Lower lobe of right lung (tissue), 2 donors: ENCODE results near the gene RNASE13. TPM values are rescaled to one million over a fixed set of nuclear protein-coding genes. Genes with fewer than 3 reads are reported as not detected.

ENCODE experiments used
- ATAC-seq, 2 donors: fragments of 200-7000 bp; cut with Tn5 transposase; one replicate each; pipeline ENCODE4 v1.9.1; 2020 to 2022; ENCODE audit warnings: mild to moderate bottlenecking in 2 of 2, moderate library complexity in 2 of 2
- DNase-seq: peaks from one replicate; pipeline ENCODE4 v3.0.0-alpha.2; 2020
- H3K27ac ChIP-seq: fragments of 200-600 bp; one replicate; pipeline ENCODE4 v1.8.0; 2022
- H3K27me3 ChIP-seq: fragments of 200-600 bp; one replicate; pipeline ENCODE4 v1.8.0; 2022; ENCODE audit warnings: low read depth
- H3K36me3 ChIP-seq: fragments of 200-600 bp; one replicate; pipeline ENCODE4 v1.8.0; 2022; ENCODE audit warnings: mild to moderate bottlenecking
- H3K4me1 ChIP-seq: fragments of 200-600 bp; one replicate; pipeline ENCODE4 v1.8.0; 2022
- H3K4me3 ChIP-seq: fragments of 200-600 bp; one replicate; pipeline ENCODE4 v1.8.0; 2022; ENCODE audit warnings: mild to moderate bottlenecking
- H3K9me3 ChIP-seq: fragments of 200-600 bp; one replicate; pipeline ENCODE4 v1.8.0; 2022
- CTCF ChIP-seq: fragments of 200-600 bp; IDR thresholded peaks from one replicate; pipeline ENCODE4 v1.8.0; 2022; ENCODE audit warnings: antibody characterized with exemption, mild to moderate bottlenecking
- intact Hi-C: fragments of 100-400 bp; cut with DNase I; formaldehyde crosslinking; loops from one replicate; pipeline ENCODE4 v1.11.0; 2022
- total RNA-seq: library from RNA; stranded (reverse); fragmentation: NEBNext Ultra II Directional; extraction: Animal tissue kit (Norgen Biotek cat#: 25700); gene quantifications from one replicate; pipeline ENCODE4 v1.2.1, GENCODE V29; 2021
- donor health status: DM: no; HTN: yes; CAD: no; lungs with severe emphysema.

The RNASE13 gene
- total RNA-seq, 1 donor from 2014 or later: not detected

GRCh38 chr14:21049271-21049673 is 14.7 kb upstream of the RNASE13 start:
- intact Hi-C loops: no loop called here
- Histone ChIP-seq H3K27me3 (no peaks in the 10 kb centered on the region), H3K4me3 (no peak overlapping the region), H3K4me1 (peaks cover 16% of the 10 kb centered on the region), H3K36me3 (no peaks in the 10 kb centered on the region), H3K27ac (no peak overlapping the region), H3K9me3 (no peaks in the 10 kb centered on the region)
- DNase-seq (no peak), ATAC-seq (no peak)
- no peak for TF ChIP-seq CTCF

GRCh38 chr14:21048638-21049037 is 14.0 kb upstream of the RNASE13 start:
- Histone ChIP-seq H3K27me3 (no peaks in the 10 kb centered on the region), H3K4me1 (peaks cover 22% of the 10 kb centered on the region), H3K27ac (no peak overlapping the region), H3K36me3 (no peaks in the 10 kb centered on the region), H3K9me3 (no peaks in the 10 kb centered on the region), H3K4me3 (no peak overlapping the region)
- ATAC-seq: no peak
- no peak for TF ChIP-seq CTCF
- no peak for DNase-seq
- intact Hi-C loops: no loop called here

GRCh38 chr14:21047378-21047781 is 12.8 kb upstream of the RNASE13 start:
- Histone ChIP-seq H3K27me3 (no peaks in the 10 kb centered on the region), H3K4me1 (peaks cover 33% of the 10 kb centered on the region), H3K36me3 (no peaks in the 10 kb centered on the region), H3K27ac (peak overlapping the region; percentile 2), H3K9me3 (no peaks in the 10 kb centered on the region), H3K4me3 (no peak overlapping the region)
- TF ChIP-seq CTCF: no peak
- ATAC-seq (no peak), DNase-seq (no peak)
- intact Hi-C loops: no loop called here

GRCh38 chr14:21043974-21044618 is 9.5 kb upstream of the RNASE13 start:
- peak overlapping the region; percentile 25 for H3K27ac ChIP-seq
- TF ChIP-seq CTCF: no peak
- intact Hi-C loops: no loop called here
- no peak overlapping the region for H3K4me3 ChIP-seq
- DNase-seq: peak; percentile 57
- H3K36me3 ChIP-seq: no peaks in the 10 kb centered on the region
- no peaks in the 10 kb centered on the region for H3K9me3 ChIP-seq
- ATAC-seq: peak; percentile 29 to 48
- no peaks in the 10 kb centered on the region for H3K27me3 ChIP-seq
- H3K4me1 ChIP-seq: peaks cover 48% of the 10 kb centered on the region

GRCh38 chr14:21043387-21043973 is 8.9 kb upstream of the RNASE13 start:
- ATAC-seq (no peak), DNase-seq (no peak)
- Histone ChIP-seq H3K9me3 (no peaks in the 10 kb centered on the region), H3K27me3 (no peaks in the 10 kb centered on the region), H3K4me3 (no peak overlapping the region), H3K36me3 (no peaks in the 10 kb centered on the region), H3K4me1 (peaks cover 51% of the 10 kb centered on the region), H3K27ac (peak overlapping the region; percentile 25)
- TF ChIP-seq CTCF: no peak
- intact Hi-C loops: no loop called here
